ENCODE results near the gene LACC1.

DNA sequence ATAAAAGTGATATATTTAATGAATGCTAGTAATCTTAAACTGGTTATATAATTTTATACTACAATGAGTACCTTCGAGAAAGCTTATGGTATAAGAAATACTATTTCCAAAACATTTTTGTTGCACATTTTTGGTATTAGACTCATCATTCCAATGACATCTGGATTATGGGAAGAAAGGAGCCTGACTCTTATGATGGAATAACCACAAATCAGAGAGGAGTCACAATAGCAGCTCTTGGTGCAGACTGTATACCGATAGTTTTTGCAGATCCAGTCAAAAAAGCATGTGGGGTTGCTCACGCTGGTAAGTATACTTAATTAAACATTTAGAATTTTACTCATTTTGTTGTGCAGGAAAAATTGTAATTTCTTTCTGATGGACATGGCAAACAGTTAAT is 3.9 kb downstream of the LACC1 start:
- TF ChIP-seq POLR2AphosphoS5 (IDR thresholded peaks at IDR 0.05; ENCODE audit: low read depth, low read length) (no peak), POLR2A (IDR thresholded peaks at IDR 0.05; ENCODE audit: low read depth, low read length) (no peak), TAF1 (IDR thresholded peaks at IDR 0.05; ENCODE audit: borderline replicate concordance, low read depth, low read length) (no peak)
